A549 (cell line): ENCODE measurements around the gene NEDD4L.

Experiments used
- BCL3 ChIP-seq: fragments of >200 bp; sonication (Bioruptor Twin); formaldehyde crosslinking; IDR thresholded peaks from 3 replicates; pipeline ENCODE4 v1.6.1; 2016
- CEBPB ChIP-seq, 2 experiments: fragments of >200 bp in 1 of 2; sonication (Bioruptor Twin) in 1 of 2; formaldehyde crosslinking in 1 of 2; IDR thresholded peaks; 2 replicates each; pipeline ENCODE4 v1.6.1; 2012 to 2016
- EHF ChIP-seq: fragments of 250-450 bp; sonication (Bioruptor Pico); IDR thresholded peaks from 2 replicates; pipeline ENCODE4 v1.5.0; 2020; ENCODE audit warnings: mild to moderate bottlenecking
- ESRRA ChIP-seq: fragments of 150-350 bp; IDR thresholded peaks from 2 replicates; pipeline ENCODE4 v1.6.1; 2014; ENCODE audit warnings: mild to moderate bottlenecking, low read length, borderline replicate concordance
- POLR2A ChIP-seq: IDR thresholded peaks from 2 replicates; pipeline ENCODE4 v1.6.1; 2012; ENCODE audit warnings: mild to moderate bottlenecking, low read length
- TF ChIP-seq, protein P1 (sequence below): fragments of >200 bp; sonication (Bioruptor Twin); formaldehyde crosslinking; IDR thresholded peaks from 3 replicates; pipeline ENCODE4 v1.5.1; 2016

- TF ChIP-seq, protein P1, sequence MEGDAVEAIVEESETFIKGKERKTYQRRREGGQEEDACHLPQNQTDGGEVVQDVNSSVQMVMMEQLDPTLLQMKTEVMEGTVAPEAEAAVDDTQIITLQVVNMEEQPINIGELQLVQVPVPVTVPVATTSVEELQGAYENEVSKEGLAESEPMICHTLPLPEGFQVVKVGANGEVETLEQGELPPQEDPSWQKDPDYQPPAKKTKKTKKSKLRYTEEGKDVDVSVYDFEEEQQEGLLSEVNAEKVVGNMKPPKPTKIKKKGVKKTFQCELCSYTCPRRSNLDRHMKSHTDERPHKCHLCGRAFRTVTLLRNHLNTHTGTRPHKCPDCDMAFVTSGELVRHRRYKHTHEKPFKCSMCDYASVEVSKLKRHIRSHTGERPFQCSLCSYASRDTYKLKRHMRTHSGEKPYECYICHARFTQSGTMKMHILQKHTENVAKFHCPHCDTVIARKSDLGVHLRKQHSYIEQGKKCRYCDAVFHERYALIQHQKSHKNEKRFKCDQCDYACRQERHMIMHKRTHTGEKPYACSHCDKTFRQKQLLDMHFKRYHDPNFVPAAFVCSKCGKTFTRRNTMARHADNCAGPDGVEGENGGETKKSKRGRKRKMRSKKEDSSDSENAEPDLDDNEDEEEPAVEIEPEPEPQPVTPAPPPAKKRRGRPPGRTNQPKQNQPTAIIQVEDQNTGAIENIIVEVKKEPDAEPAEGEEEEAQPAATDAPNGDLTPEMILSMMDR: no peak
- TF ChIP-seq CEBPB (IDR thresholded peaks at IDR 0.05) (no peak), BCL3 (no peak), EHF (CRISPR knock-in tag) (no peak), POLR2A (no peak), ESRRA (no peak)
Observed at GRCh38 chr18:58375051-58375450, 331.0 kb downstream of the NEDD4L start.
